Measurements from ENCODE around the gene CYB5RL. TPM values are rescaled to one million over a fixed set of nuclear protein-coding genes. Genes with fewer than 3 reads are reported as not detected.
"Not testable (repeated sequence)": the region's sequence is repeated elsewhere in the genome, so short reads cannot be mapped to it uniquely, and the experiment has no call there.

CYB5RL gene
- total and polyA plus RNA-seq, 2 of the 8 experiments (the other 6 are each of a cell fraction or from before 2014, with no cell fraction given), result 13.2 to 14.1 TPM

DNA sequence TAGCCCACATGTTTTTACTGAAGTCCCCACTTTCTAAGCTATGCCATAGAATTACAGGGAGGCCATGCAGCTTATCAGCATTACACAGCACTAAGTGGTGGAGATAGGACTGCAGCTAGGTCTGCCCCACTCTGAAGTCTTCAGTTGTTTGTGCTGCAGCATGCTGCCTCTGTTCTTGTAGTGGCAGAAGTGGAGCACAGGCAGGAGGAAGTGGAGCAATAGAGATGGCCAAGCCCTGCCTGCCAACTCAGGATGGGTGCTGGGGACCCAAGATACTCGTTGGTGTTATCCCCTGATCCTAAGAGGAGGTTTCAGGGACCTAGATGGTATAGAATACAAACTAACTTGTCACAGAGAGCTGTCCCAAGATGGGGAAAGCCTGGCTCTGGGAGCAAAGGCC, 13.0 kb upstream of the CYB5RL start (continued):
- TF ChIP-seq JUN (IDR thresholded peaks at IDR 0.05; ENCODE audit: low read depth, low read length) (no peak), SUZ12 (IDR thresholded peaks at IDR 0.05; ENCODE audit: low read length) (no peak), CBX8 (IDR thresholded peaks at IDR 0.05; ENCODE audit: borderline replicate concordance, low read depth, low read length) (no peak)

GRCh38 chr1:54207896-54208295, 8.1 kb upstream of the CYB5RL start:
- H3K56ac ChIP-seq (replicated peaks; ENCODE audit: insufficient read length, low read depth, low read length); H3K4me1 ChIP-seq (replicated peaks in 1 of 4; ENCODE audit: control insufficient read depth in 3 of 4, insufficient read depth in 4 of 4, low read length in 3 of 4); H3K4ac ChIP-seq (replicated peaks; ENCODE audit: insufficient read length, low read depth, low read length); H3K23me2 ChIP-seq (ENCODE audit: low read depth, low read length); H4K20me1 ChIP-seq (replicated peaks in 1 of 2; ENCODE audit: control insufficient read depth in 1 of 2, insufficient read depth in 2 of 2, low read length in 2 of 2); H3K4me3 ChIP-seq (ENCODE audit: extremely low read depth in 1 of 4, insufficient read depth in 2 of 4, low read depth in 3 of 4, low read length in 4 of 4); H4K5ac ChIP-seq (ENCODE audit: insufficient read length, low read depth, low read length); H3K23ac ChIP-seq (ENCODE audit: insufficient read length); FAIRE-seq; H3K27me3 ChIP-seq (replicated peaks in 1 of 4; ENCODE audit: control insufficient read depth in 3 of 4, extremely low read depth in 1 of 4, insufficient read depth in 3 of 4, low read length in 3 of 4); H4K91ac ChIP-seq (replicated peaks; ENCODE audit: insufficient read length, low read length); H3K14ac ChIP-seq (ENCODE audit: insufficient read length); H2BK20ac ChIP-seq (ENCODE audit: low read length); CTCF ChIA-PET (ENCODE audit: partially characterized antibody); H3K9me3 ChIP-seq (ENCODE audit: insufficient read depth in 2 of 2, low read depth in 1 of 2, low read length in 1 of 2); H3K9ac ChIP-seq (replicated peaks in 1 of 4; ENCODE audit: extremely low read depth in 1 of 4, low read depth in 3 of 4, low read length in 3 of 4); H2BK5ac ChIP-seq (ENCODE audit: low read depth, low read length); H3K79me2 ChIP-seq (ENCODE audit: control insufficient read depth in 1 of 2, insufficient read depth in 2 of 2, low read length in 2 of 2); H3K18ac ChIP-seq (ENCODE audit: extremely low read depth, low read length); H2AK5ac ChIP-seq (ENCODE audit: low read depth, low read length); H2AFZ ChIP-seq (ENCODE audit: low read length); H3K79me1 ChIP-seq (ENCODE audit: low read depth, low read length); H2BK120ac ChIP-seq (replicated peaks; ENCODE audit: low read depth, low read length); H4K8ac ChIP-seq (ENCODE audit: extremely low read depth, insufficient read depth, low read length); H3K4me2 ChIP-seq (ENCODE audit: insufficient read depth in 1 of 2, low read depth in 2 of 2, low read length in 2 of 2); H2BK15ac ChIP-seq (ENCODE audit: low read length); H2BK12ac ChIP-seq (ENCODE audit: low read depth, low read length); H3K27ac ChIP-seq (ENCODE audit: low read depth, low read length); DNase-seq (ENCODE audit: low read depth in 1 of 2, low spot score in 2 of 2): not testable (repeated sequence)
- peaks cover 28 to 71% (median 65%) of the 10 kb centered on the region in 4 experiments for H3K36me3 ChIP-seq (ENCODE audit: control insufficient read depth in 2 of 4, insufficient read depth in 4 of 4, low read length in 3 of 4)
- WGBS, 2 experiments (ENCODE audit: extremely low coverage in 1 of 2, insufficient coverage in 1 of 2, insufficient read length in 1 of 2, insufficient replicate concordance in 2 of 2, low coverage in 1 of 2, low lambda C conversion rate in 2 of 2, missing lambda C conversion rate in 1 of 2), result 66% methylated on average over 4 of the region's 4 CpGs; no CpG with 5 or more reads in 1 of the 2 experiments
- POLR2A ChIA-PET (ENCODE audit: partially characterized antibody), result interaction anchor here (1.0 kb wide), 1 partner anchor 14 kb away, joined by 4 read pairs; no protein-coding TSS in a partner anchor

Measured in H1 (cell line).